A549 (cell line): Measurements from ENCODE around the gene SNX25. TPM values are rescaled to one million over a fixed set of nuclear protein-coding genes. Genes with fewer than 3 reads are reported as not detected.
"Not testable (repeated sequence)": the region's sequence is repeated elsewhere in the genome, so short reads cannot be mapped to it uniquely, and the experiment has no call there.

ENCODE experiments used
- ATAC-seq, 2 experiments: fragments of 200-7000 bp in 1 of 2; fragments of >200 bp in 1 of 2; cut with Nextera tagmentation in 1 of 2; cut with Tn5 transposase in 1 of 2; 3 replicates each; pipeline versions ENCODE4 v1.8.0 to v1.9.1; 2018 to 2020; ENCODE audit warnings: mild to moderate bottlenecking in 1 of 2, moderate library complexity in 1 of 2
- CTCF ChIA-PET: fragments of 300-600 bp; sonication (Branson Sonifier 250); formaldehyde crosslinking; extraction: SDS; loops from one replicate; lab custom pipeline; 2021; ENCODE audit warnings: antibody characterized with exemption, inconsistent platforms; lab: Yijun Ruan, JAX
- POLR2A ChIA-PET: fragments of 350-600 bp; formaldehyde crosslinking; extraction: SDS; loops from one replicate; lab custom pipeline; 2021; ENCODE audit warnings: antibody characterized with exemption, inconsistent platforms; lab: Yijun Ruan, JAX
- DNase-seq, 2 experiments: peaks; one replicate each; pipeline versions ENCODE4 v3.0.0 to v3.0.0-alpha.2; 2011 to 2016; ENCODE audit warnings: low read depth in 1 of 2, low spot score in 1 of 2
- FAIRE-seq: peaks from 2 replicates; lab custom pipeline; 2011; peaks lifted over from hg19 to GRCh38; lab: Jason Lieb, UNC
- H3K27ac ChIP-seq, 2 experiments: fragments of >200 bp; sonication (Bioruptor Twin); formaldehyde crosslinking; 3 replicates each; pipeline ENCODE4 v1.5.1; 2016 to 2017
- H3K4me1 ChIP-seq: fragments of >200 bp; sonication (Bioruptor Twin); formaldehyde crosslinking; 3 replicates; pipeline ENCODE4 v1.6.1; 2016
- H3K4me2 ChIP-seq: fragments of >200 bp; sonication (Bioruptor Twin); formaldehyde crosslinking; 3 replicates; pipeline ENCODE4 v1.6.1; 2016
- H3K4me3 ChIP-seq: fragments of >200 bp; sonication (Bioruptor Twin); formaldehyde crosslinking; 3 replicates; pipeline ENCODE4 v1.5.1; 2016
- H3K9me3 ChIP-seq: fragments of >200 bp; sonication (Bioruptor Twin); formaldehyde crosslinking; 3 replicates; pipeline ENCODE4 v1.6.1; 2016
- BCL3 ChIP-seq: fragments of >200 bp; sonication (Bioruptor Twin); formaldehyde crosslinking; IDR thresholded peaks from 3 replicates; pipeline ENCODE4 v1.6.1; 2016
- CTCF ChIP-seq: fragments of >200 bp; sonication (Bioruptor Twin); formaldehyde crosslinking; IDR thresholded peaks from 3 replicates; pipeline ENCODE4 v1.5.1; 2016
- EHMT2 ChIP-seq: fragments of 200-600 bp; sonication (generic); IDR thresholded peaks from 2 replicates; pipeline ENCODE4 v1.6.1; 2016; ENCODE audit warnings: antibody characterized with exemption, low read depth, mild to moderate bottlenecking, moderate library complexity
- ELK1 ChIP-seq: fragments of 150-350 bp; IDR thresholded peaks from 2 replicates; pipeline ENCODE4 v1.6.1; 2014; ENCODE audit warnings: low read depth, mild to moderate bottlenecking, low read length
- EP300 ChIP-seq, 2 experiments: fragments of >200 bp; sonication (Bioruptor Twin); formaldehyde crosslinking; IDR thresholded peaks; 2 replicates in 1 of 2; 3 replicates in 1 of 2; pipeline ENCODE4 v1.6.1; 2016 to 2017
- ESRRA ChIP-seq: fragments of 150-350 bp; IDR thresholded peaks from 2 replicates; pipeline ENCODE4 v1.6.1; 2014; ENCODE audit warnings: mild to moderate bottlenecking, low read length, borderline replicate concordance
- FOSL2 ChIP-seq, 2 experiments: fragments of 450-650 bp in 1 of 2; fragments of >200 bp in 1 of 2; sonication (Bioruptor Twin) in 1 of 2; formaldehyde crosslinking; IDR thresholded peaks; 2 replicates each; pipeline versions ENCODE4 v1.5.0 to v1.6.1; 2016 to 2020; ENCODE audit warnings: mild to moderate bottlenecking in 1 of 2, moderate library complexity in 1 of 2
- FOXS1 ChIP-seq: fragments of 250-450 bp; sonication (Bioruptor Pico); IDR thresholded peaks from 2 replicates; pipeline ENCODE4 v1.5.0; 2020; ENCODE audit warnings: mild to moderate bottlenecking, moderate library complexity
- JUNB ChIP-seq: fragments of >200 bp; sonication (Bioruptor Twin); formaldehyde crosslinking; IDR thresholded peaks from 2 replicates; pipeline ENCODE4 v1.6.1; 2016
- MAFK ChIP-seq: fragments of 450-650 bp; IDR thresholded peaks from 2 replicates; pipeline ENCODE4 v1.6.1; 2014; ENCODE audit not compliant: partially characterized antibody
- NPAS2 ChIP-seq: fragments of 250-450 bp; sonication (Bioruptor Pico); IDR thresholded peaks from 2 replicates; pipeline ENCODE4 v1.8.0; 2022; ENCODE audit warnings: mild to moderate bottlenecking, moderate library complexity, borderline replicate concordance
- PHF8 ChIP-seq: fragments of 200-600 bp; sonication (generic); IDR thresholded peaks from 2 replicates; pipeline ENCODE4 v1.6.1; 2016; ENCODE audit warnings: low read depth, mild to moderate bottlenecking, antibody characterized with exemption, moderate library complexity, borderline replicate concordance
- POLR2AphosphoS2 ChIP-seq: conservative IDR thresholded peaks from 2 replicates; pipeline ENCODE4 v1.6.1; 2012; ENCODE audit warnings: low read length, improper control_type of control experiment, inconsistent platforms
- SREBF2 ChIP-seq: fragments of 450-650 bp; IDR thresholded peaks from 2 replicates; pipeline ENCODE4 v1.6.1; 2014; ENCODE audit warnings: mild to moderate bottlenecking, moderate library complexity
- USF2 ChIP-seq: fragments of 450-650 bp; IDR thresholded peaks from 2 replicates; pipeline ENCODE4 v1.6.1; 2014; ENCODE audit warnings: antibody characterized with exemption
- WGBS: methylation state at CpG from one replicate; pipeline ENCODE4 v1.1.6; 2017; ENCODE audit errors: missing lambda C conversion rate; 5-methylcytosine and 5-hydroxymethylcytosine counted together
- polyA plus RNA-seq, 4 experiments: library from polyadenylated mRNA; depleted of rRNA in 3 of 4; stranded (reverse); fragments of >200 nt; fragmentation: RNase III in 1 of 4; extraction: RNeasy Plus Mini Kit Qiagen cat#74134 plus additional on column Dnase treatment in 1 of 4; gene quantifications; 2 replicates in 3 of 4; 3 replicates in 1 of 4; pipeline ENCODE4 v1.2.3, GENCODE V29; 2011 to 2017

SNX25 gene
- polyA plus RNA-seq, 2 of the 4 experiments (the other 2 are of a cell fraction) = 10.1 to 13.0 TPM

GRCh38 chr4:185317462-185317861 lies 108.1 kb downstream of the SNX25 start:
- H3K4me3 ChIP-seq, H3K9me3 ChIP-seq, H3K4me2 ChIP-seq, ATAC-seq, DNase-seq, POLR2A ChIA-PET, H3K27ac ChIP-seq, FAIRE-seq, CTCF ChIA-PET: not testable (repeated sequence)
- peaks cover 11% of the 10 kb centered on the region; the same call in 2 of the 3 replicates for H3K4me1 ChIP-seq
- 86% methylated on average over 3 of the region's 3 CpGs for WGBS

GRCh38 chr4:185317880-185318279 lies 108.5 kb downstream of the SNX25 start:
- H3K27ac ChIP-seq = peak overlapping the region; percentile 65 to 78; a peak in 2 of 6 replicates

GRCh38 chr4:185318679-185319078 lies 109.3 kb downstream of the SNX25 start:
- ChIA-PET POLR2A (no interaction called here), CTCF (interaction anchor here (1.2 kb wide), 1 partner anchor 11 kb away, joined by 3 read pairs; no protein-coding TSS in a partner anchor)
- WGBS = 8% methylated on average over 2 of the region's 2 CpGs
- H3K4me3 ChIP-seq = no peak overlapping the region
- ATAC-seq = peak in 1 of 2 experiments; percentile 56; a peak in 3 of 6 replicates
- peak overlapping the region; percentile 54 for H3K4me2 ChIP-seq
- peak overlapping the region; percentile 65 to 78 for H3K27ac ChIP-seq
- H3K9me3 ChIP-seq = no peaks in the 10 kb centered on the region
- peak in 1 of 2 experiments; percentile 50 for DNase-seq
- peaks cover 15% of the 10 kb centered on the region; the same call in 2 of the 3 replicates for H3K4me1 ChIP-seq
- no peak for FAIRE-seq
- TF ChIP-seq MAFK (peak; percentile 36), FOXS1 (CRISPR knock-in tag) (no peak)

More at GRCh38 chr4:185317880-185318279, 108.5 kb downstream of the SNX25 start:
- Histone ChIP-seq H3K4me1 (peaks cover 11% of the 10 kb centered on the region; the same call in 2 of the 3 replicates), H3K9me3 (no peaks in the 10 kb centered on the region), H3K4me3 (no peak overlapping the region), H3K4me2 (peak overlapping the region; percentile 54; the same call in 1 of the 3 replicates)
- TF ChIP-seq ELK1 (no peak), BCL3 (no peak), ESRRA (no peak), POLR2AphosphoS2 (no peak), MAFK (no peak), PHF8 (no peak), USF2 (no peak)
- ChIA-PET POLR2A (no interaction called here), CTCF (no interaction called here)
- 84% methylated on average over 1 of the region's 1 CpG for WGBS
- ATAC-seq (no peak), FAIRE-seq (no peak), DNase-seq (no peak)

- FAIRE-seq (no peak), ATAC-seq (no peak), DNase-seq (no peak)
- Histone ChIP-seq H3K4me1 (peaks cover 14% of the 10 kb centered on the region; the same call in 2 of the 3 replicates), H3K4me3 (no peak overlapping the region), H3K27ac (no peak overlapping the region), H3K4me2 (no peak overlapping the region), H3K9me3 (no peaks in the 10 kb centered on the region)
- ChIA-PET POLR2A (no interaction called here), CTCF (no interaction called here)
- WGBS = 64% methylated on average over 2 of the region's 2 CpGs
- no peak for TF ChIP-seq EP300 (IDR thresholded peaks at IDR 0.05)
- no peak for TF ChIP-seq EHMT2
- TF ChIP-seq CTCF = no peak
- TF ChIP-seq JUNB = no peak
- no peak for TF ChIP-seq POLR2AphosphoS2
- TF ChIP-seq FOSL2 (IDR thresholded peaks at IDR 0.05) = no peak
- TF ChIP-seq FOSL2 (CRISPR knock-in tag; IDR thresholded peaks at IDR 0.05) = no peak
- TF ChIP-seq NPAS2 (CRISPR knock-in tag) = no peak
- no peak for TF ChIP-seq ELK1
- TF ChIP-seq SREBF2 = no peak
Measured at GRCh38 chr4:185322803-185323202, 113.4 kb downstream of the SNX25 start.
